NCI-H1930 (cell line): Measurements from ENCODE around the gene ACRV1.
"Not testable (repeated sequence)": the region's sequence is repeated elsewhere in the genome, so short reads cannot be mapped to it uniquely, and the experiment has no call there.

Source experiments
- DNase-seq, 2 experiments: peaks; one replicate each; lab custom pipeline; 2025; lab: John Stamatoyannopoulos, UW

Gene ACRV1, protein sequence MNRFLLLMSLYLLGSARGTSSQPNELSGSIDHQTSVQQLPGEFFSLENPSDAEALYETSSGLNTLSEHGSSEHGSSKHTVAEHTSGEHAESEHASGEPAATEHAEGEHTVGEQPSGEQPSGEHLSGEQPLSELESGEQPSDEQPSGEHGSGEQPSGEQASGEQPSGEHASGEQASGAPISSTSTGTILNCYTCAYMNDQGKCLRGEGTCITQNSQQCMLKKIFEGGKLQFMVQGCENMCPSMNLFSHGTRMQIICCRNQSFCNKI

GRCh38 chr11:125680747-125681146, at the start of gene ACRV1:
ACRV1 (minus strand) TSS chr11:125680847; CDS start chr11:125680780, 67 bp downstream.
- no peak for DNase-seq

GRCh38 chr11:125728969-125729368, 48.3 kb upstream of the ACRV1 start:
- no peak for DNase-seq

- DNase-seq: no peak
Measured at GRCh38 chr11:125724125-125724524, 43.5 kb upstream of the ACRV1 start.

DNA sequence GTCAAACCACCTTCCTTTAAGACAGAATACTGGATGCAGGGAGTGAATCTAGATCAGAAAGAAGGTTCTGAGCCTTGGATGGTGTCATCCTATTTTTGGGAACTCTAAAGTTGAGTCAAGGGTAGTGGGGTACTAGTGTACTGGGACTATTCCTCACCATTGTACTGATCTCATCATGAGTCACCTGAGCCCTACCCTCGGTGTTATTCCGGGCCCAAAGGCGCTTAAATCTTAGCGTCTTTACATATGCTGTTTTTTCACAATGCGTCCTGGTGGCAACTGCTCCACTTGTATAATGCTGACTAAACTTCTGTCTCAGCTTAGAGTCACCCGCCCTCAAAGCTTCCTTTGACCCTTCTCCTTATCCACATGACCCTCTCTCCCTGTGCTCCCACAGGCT, 40.1 kb upstream of the ACRV1 start:
- no peak for DNase-seq

- DNase-seq: not testable (repeated sequence)
Measured at GRCh38 chr11:125704686-125705085, 24.0 kb upstream of the ACRV1 start.

- no peak for DNase-seq
Measured at GRCh38 chr11:125701858-125702621, 21.4 kb upstream of the ACRV1 start.

- DNase-seq: no peak
Measured at GRCh38 chr11:125701018-125701610, 20.5 kb upstream of the ACRV1 start.

DNA sequence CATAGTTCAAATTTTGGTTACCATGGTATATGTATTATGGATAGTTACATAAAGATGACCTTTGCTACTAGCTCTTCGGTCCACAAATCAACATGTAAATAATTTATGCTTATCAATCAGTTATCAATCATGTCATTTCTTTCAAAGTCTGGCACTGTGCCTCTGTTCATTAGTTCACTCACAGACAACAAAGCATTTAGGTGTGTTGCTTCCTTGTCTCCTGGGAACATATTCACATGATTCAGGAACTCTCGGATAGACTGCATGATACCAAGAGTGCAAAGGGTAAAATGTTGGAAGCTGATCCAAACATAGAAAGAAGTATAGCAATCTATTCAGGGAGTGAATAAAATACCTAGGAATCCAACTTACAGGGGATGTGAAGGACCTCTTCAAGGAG, 14.3 kb upstream of the ACRV1 start:
- no peak for DNase-seq

DNA sequence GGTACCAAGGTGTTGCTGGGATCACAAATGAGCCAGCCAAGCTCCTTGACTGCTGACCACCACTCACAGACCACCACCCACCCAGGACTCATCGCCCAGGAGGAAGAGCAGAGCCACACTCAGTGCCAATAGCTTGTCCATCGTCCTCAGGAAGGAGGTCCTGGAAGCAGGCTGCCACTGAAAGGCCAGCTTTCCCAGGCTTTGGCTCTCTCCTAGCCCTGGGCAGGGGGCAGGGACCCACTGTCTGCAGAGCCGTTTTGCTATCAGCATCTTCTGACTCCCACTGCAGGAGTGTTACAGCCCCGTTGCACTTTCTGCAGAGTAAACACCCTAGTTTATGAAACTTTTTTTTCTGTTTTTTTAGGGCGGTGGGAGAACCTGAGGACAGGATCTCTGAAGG, 12.2 kb upstream of the ACRV1 start:
- no peak for DNase-seq

- no peak for DNase-seq
Measured at GRCh38 chr11:125690006-125690405, 9.4 kb upstream of the ACRV1 start.

- no peak for DNase-seq
Measured at GRCh38 chr11:125689274-125689859, 8.7 kb upstream of the ACRV1 start.

DNA sequence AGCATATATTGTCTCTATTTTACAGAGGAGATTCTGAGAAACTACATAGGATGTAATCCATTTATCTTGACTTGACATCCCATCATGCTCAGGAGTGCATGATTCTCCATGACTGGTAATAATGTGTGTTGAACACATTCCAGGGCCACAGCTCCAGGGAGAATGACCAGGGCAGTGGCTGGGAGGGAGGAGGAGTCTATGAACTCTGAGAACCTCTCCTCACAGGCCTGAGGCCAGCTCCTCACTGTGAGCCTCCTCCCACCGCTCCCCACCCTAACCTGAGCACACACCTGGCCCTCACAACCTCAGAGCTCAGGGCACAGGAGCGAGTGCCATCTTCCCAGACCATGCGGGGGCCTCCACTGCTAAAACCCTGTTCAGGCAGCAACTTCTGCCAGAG, 8.0 kb upstream of the ACRV1 start:
- no peak for DNase-seq

- DNase-seq: no peak
Measured at GRCh38 chr11:125688066-125688465, 7.4 kb upstream of the ACRV1 start.

- DNase-seq: no peak
Measured at GRCh38 chr11:125685228-125685627, 4.6 kb upstream of the ACRV1 start.

DNA sequence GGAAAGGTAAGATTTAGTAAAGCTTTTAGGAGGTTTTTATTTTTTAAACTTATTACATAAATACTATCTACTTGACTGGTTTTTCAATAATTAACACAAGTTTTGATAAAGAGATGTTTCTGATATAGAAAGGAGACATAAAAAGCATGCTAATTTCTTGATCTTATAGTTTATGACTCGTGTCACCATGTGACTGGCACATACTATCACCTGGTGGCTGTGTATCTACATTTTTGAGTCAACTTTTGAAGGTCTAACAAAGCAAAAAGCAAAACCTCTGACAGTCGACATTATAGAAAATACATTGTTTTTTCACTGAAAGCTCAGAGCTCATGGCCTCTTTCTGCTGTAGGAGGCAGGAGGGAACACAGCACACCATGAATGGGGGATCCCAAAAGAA, 810 bp downstream of the ACRV1 start:
- no peak for DNase-seq

GRCh38 chr11:125679397-125679796, 1.2 kb downstream of the ACRV1 start:
- no peak for DNase-seq

DNA sequence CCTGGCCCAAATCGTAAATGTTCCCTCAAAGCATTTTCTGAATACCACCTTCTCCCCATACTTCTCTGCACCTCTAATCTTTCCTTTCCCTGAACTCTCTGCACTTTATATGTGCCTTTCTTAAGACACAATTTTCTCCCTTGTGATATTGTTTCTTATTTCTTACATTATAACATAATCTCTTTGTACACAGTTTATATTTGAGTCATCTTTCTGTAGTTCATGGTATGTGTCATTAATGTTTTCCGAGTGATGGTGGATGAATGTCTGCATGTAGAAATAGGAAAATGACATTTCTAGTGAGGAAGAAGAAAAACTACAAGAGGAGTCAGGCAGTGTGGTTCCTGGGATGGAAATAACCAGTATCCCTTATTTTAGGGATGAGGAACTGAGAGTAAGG, 5.5 kb downstream of the ACRV1 start:
- no peak for DNase-seq

GRCh38 chr11:125674210-125674609, 6.4 kb downstream of the ACRV1 start:
- no peak for DNase-seq

DNA sequence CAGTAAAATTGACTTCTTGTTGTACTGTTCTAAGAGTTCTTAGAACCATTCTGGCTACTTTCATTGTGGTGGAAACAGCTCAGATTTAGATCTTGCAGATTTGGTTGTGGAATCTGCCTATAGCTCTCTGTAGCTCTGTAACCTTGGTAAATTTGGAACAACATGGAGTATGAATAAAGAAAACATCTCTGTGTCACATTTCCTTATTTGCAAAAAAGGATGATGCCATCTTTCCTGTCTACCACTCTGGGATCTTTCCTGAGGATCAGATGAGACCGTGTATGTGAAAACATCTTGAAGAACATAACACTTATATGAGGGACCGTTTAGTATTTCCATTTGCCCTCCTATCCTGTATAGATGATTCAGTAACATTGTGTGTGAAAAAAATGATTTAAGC, 9.1 kb downstream of the ACRV1 start:
- no peak for DNase-seq

GRCh38 chr11:125670172-125670571, 10.5 kb downstream of the ACRV1 start:
- DNase-seq: no peak

- no peak for DNase-seq
Measured at GRCh38 chr11:125667151-125667550, 13.5 kb downstream of the ACRV1 start.

GRCh38 chr11:125663910-125664309, 16.7 kb downstream of the ACRV1 start:
- DNase-seq: no peak

DNA sequence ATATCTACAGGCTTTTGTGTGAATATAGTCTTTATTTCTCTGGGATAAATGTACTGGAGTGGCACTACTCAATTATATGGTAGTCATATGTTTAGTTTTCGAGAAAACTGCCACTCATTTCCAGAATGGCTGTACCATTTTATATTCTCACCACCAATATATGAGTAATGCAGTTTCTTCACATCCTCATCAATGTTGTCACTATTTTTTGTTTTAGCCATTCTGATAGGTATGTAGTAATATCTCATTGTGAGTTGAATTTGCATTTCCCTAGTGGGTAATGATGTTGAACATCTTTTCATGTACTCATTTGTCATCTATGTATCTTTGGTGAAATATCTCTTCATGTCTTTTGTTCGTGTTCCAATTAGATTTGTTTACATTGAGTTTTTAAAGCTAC, 18.0 kb downstream of the ACRV1 start:
- no peak for DNase-seq
